Measurements from ENCODE around the gene SLC6A19. TPM values are rescaled to one million over a fixed set of nuclear protein-coding genes. Genes with fewer than 3 reads are reported as not detected.

Gene SLC6A19
- total and polyA plus RNA-seq, 2 experiments from 2014 or later: 5.2 to 5.8 TPM

DNA sequence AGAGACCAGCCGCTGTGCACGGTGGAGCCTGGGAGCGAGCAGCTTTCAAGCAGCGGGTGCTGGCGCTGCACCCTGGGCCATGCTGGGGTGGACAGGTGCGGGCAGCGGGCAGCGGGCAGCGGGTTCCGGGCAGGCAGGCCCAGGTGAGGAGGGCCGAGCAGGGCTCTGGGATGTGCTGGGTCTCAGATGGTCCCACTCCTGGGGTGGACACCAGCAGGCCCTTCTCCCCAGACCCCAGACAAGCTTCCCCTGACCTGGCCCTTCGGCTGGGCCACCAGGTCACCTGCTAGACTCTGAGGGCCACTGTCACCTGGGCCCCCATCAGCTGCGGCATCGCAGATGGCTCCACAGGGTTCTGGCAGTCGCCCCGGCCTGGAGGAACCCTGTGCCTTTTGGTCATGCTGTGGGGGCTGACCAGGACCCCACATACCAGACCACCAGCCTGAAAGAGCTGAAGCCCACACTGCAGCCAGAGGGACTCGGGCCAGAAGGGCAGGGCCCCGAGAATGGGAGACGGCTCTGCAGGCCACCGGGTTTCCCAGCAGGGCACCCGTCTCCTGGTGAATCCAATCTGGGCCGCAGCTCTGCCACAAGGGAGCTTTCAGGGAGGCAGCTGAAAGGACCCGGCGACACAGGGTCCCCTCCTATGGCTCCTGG, 2.0 kb downstream of the SLC6A19 start:
- no peaks in the 10 kb centered on the region for H3K36me3 ChIP-seq (replicated peaks; ENCODE audit: insufficient read depth, low read depth)
- H3K4me2 ChIP-seq: no peak overlapping the region
- peaks cover 23% of the 10 kb centered on the region for H3K4me1 ChIP-seq (ENCODE audit: insufficient read depth)
- H3K4me3 ChIP-seq: no peak overlapping the region
- no peaks in the 10 kb centered on the region for H3K9me2 ChIP-seq (replicated peaks; ENCODE audit: insufficient read depth)
- no peak for DNase-seq (ENCODE audit: low spot score)
- H3K27me3 ChIP-seq: no peaks in the 10 kb centered on the region
- no peaks in the 10 kb centered on the region for H3K9me3 ChIP-seq (ENCODE audit: low read depth)
- whole genome bisulfite sequencing (ENCODE audit: low lambda C conversion rate, missing lambda C conversion rate): 93% methylated on average over 24 of the region's 24 CpGs
- H4K20me1 ChIP-seq (ENCODE audit: insufficient read depth, poor library complexity, severe bottlenecking): no peaks in the 10 kb centered on the region
- TF ChIP-seq EZH2phosphoT487 (IDR thresholded peaks at IDR 0.05; ENCODE audit: low read depth, severe bottlenecking, unreplicated experiment): no peak
- TF ChIP-seq, protein P1, sequence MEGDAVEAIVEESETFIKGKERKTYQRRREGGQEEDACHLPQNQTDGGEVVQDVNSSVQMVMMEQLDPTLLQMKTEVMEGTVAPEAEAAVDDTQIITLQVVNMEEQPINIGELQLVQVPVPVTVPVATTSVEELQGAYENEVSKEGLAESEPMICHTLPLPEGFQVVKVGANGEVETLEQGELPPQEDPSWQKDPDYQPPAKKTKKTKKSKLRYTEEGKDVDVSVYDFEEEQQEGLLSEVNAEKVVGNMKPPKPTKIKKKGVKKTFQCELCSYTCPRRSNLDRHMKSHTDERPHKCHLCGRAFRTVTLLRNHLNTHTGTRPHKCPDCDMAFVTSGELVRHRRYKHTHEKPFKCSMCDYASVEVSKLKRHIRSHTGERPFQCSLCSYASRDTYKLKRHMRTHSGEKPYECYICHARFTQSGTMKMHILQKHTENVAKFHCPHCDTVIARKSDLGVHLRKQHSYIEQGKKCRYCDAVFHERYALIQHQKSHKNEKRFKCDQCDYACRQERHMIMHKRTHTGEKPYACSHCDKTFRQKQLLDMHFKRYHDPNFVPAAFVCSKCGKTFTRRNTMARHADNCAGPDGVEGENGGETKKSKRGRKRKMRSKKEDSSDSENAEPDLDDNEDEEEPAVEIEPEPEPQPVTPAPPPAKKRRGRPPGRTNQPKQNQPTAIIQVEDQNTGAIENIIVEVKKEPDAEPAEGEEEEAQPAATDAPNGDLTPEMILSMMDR (IDR thresholded peaks at IDR 0.05; ENCODE audit: poor library complexity): no peak
- TF ChIP-seq EZH2 (IDR thresholded peaks at IDR 0.05; ENCODE audit: borderline replicate concordance): no peak
- no peak overlapping the region for H2AFZ ChIP-seq
- H3K79me2 ChIP-seq: no peaks in the 10 kb centered on the region
- no peak overlapping the region for H3K27ac ChIP-seq

DNA sequence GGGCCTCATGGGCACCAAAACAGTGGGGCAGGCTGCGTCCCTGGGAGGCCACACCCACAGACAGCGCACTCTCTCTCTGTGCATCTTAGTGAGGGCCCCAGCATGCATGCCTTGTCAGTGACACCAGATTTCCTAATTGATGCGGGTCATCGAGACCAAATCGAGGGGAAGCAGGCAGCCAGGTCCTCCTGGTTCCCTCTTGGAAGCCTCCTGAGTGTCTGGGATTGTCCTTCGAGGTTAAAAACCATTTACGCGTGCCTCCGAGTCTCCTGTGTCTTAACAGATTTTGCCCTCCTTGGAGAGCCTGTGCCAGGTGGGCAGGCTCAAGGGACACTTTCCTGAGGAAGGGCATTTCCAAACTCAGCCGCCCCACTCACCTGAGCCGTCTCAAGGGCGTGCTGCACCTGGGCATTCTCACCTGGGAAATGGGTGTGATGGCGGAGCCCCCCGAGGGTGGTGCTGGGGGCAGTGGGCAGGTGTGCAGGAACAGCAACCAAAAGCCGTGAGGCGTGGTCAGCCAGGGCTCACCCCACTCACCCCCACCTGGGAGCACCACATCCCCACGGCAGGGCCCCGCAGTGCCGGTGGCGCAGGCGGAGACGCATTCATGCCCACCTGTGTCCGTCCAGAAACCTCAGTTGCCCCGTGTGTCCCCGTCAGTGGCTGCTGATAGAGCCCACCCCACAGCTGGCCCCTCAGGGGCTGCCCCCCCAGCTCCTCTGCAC, 2.7 kb downstream of the SLC6A19 start:
- Histone ChIP-seq H3K9me2 (replicated peaks; ENCODE audit: insufficient read depth) (no peaks in the 10 kb centered on the region), H3K36me3 (replicated peaks; ENCODE audit: insufficient read depth, low read depth) (no peaks in the 10 kb centered on the region), H3K27me3 (no peaks in the 10 kb centered on the region), H3K79me2 (no peaks in the 10 kb centered on the region), H3K9me3 (ENCODE audit: low read depth) (no peaks in the 10 kb centered on the region), H3K27ac (peak overlapping the region; percentile 54), H3K4me1 (ENCODE audit: insufficient read depth) (peaks cover 23% of the 10 kb centered on the region), H3K4me2 (peak overlapping the region; percentile 18), H2AFZ (no peak overlapping the region), H3K4me3 (no peak overlapping the region), H4K20me1 (ENCODE audit: insufficient read depth, poor library complexity, severe bottlenecking) (no peaks in the 10 kb centered on the region)
- 89% methylated on average over 24 of the region's 25 CpGs for WGBS (ENCODE audit: low lambda C conversion rate, missing lambda C conversion rate)
- TF ChIP-seq EZH2 (IDR thresholded peaks at IDR 0.05; ENCODE audit: borderline replicate concordance) (no peak), EZH2phosphoT487 (IDR thresholded peaks at IDR 0.05; ENCODE audit: low read depth, severe bottlenecking, unreplicated experiment) (no peak)
- TF ChIP-seq, protein P1 (IDR thresholded peaks at IDR 0.05; ENCODE audit: poor library complexity): no peak
- DNase-seq (ENCODE audit: low spot score): no peak

DNA sequence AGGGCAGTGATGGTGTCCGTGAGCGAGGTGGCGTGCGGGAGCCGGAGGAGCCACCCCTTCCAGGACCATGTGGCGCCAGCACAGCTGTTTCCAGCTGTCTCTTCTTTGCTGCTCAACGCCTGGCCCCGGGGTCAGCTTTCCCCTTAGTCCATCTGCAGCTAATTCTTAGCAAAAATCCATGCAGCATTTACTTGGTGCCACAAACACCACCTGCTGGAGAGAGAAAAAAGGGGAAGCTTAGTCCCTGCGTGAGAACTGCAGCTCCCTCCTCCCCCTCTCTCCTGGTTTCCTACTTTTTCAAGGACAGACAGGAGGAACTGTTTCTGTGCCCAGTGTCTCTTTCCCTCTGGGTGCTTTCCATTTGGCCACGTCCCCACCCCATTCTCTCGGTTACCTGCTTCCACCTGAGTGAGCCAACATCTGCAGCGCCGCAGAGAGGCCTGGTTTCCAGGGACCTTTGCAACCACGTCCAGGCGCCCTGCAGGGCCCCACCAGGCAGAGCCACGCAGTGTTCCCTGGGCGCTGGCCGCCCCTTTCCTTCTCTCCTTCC, 3.4 kb downstream of the SLC6A19 start:
- Histone ChIP-seq H3K9me3 (ENCODE audit: low read depth) (no peaks in the 10 kb centered on the region), H3K4me2 (peak overlapping the region; percentile 18), H3K4me1 (ENCODE audit: insufficient read depth) (peaks cover 18% of the 10 kb centered on the region), H3K4me3 (no peak overlapping the region), H3K9me2 (replicated peaks; ENCODE audit: insufficient read depth) (no peaks in the 10 kb centered on the region), H4K20me1 (ENCODE audit: insufficient read depth, poor library complexity, severe bottlenecking) (no peaks in the 10 kb centered on the region), H3K27me3 (no peaks in the 10 kb centered on the region), H3K27ac (peak overlapping the region; percentile 60), H2AFZ (no peak overlapping the region), H3K79me2 (no peaks in the 10 kb centered on the region), H3K36me3 (replicated peaks; ENCODE audit: insufficient read depth, low read depth) (no peaks in the 10 kb centered on the region)
- DNase-seq (ENCODE audit: low spot score): peak; percentile 88
- WGBS (ENCODE audit: low lambda C conversion rate, missing lambda C conversion rate): 39% methylated on average over 18 of the region's 18 CpGs
- TF ChIP-seq EZH2 (IDR thresholded peaks at IDR 0.05; ENCODE audit: borderline replicate concordance): no peak
- TF ChIP-seq, protein P1 (IDR thresholded peaks at IDR 0.05; ENCODE audit: poor library complexity): peak; percentile 56
- TF ChIP-seq EZH2phosphoT487 (IDR thresholded peaks at IDR 0.05; ENCODE audit: low read depth, severe bottlenecking, unreplicated experiment): no peak
